HG03558 (cell line): ENCODE data around the gene CUBN.

ENCODE experiments used
- ATAC-seq: cut with Tn5 transposase; IDR thresholded peaks from one replicate; pipeline ENCODE4 v1.9.1; 2021; ENCODE audit warnings: moderate number of reproducible peaks; ENCODE audit not compliant: unreplicated experiment; ENCODE audit errors: extremely low read depth

The CUBN gene

DNA sequence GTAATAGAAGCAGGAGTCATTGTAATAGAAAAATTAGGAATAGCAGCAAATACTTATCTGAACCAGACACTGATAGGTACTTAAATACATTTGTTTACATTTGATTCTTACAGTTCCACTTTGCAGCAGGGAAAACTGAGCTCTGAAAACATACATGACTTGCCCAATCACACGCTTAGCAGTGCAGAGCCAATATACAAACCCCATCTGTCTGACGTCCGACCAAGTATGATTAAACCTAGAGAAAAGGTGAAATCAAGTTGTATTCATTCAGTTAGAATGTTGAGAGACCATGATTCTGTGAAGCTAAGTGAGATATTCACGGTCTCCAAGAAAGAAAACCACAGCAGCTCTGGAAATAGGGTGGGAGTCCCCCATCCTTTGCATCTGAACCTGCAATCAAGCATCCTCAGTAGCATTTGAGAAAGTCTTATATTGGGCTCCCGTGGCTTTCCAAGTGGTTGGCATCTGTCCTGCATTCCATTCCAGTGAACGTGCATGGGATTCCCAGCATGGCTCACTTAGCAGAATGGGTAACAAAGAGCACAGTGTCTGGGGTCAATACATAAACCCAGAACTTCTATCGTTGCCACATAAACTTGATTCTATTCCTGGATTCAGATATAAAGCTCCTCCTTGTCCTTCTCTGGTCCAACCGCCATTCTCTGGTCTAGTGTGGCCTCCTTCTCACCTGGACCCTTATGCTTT, 163.7 kb downstream of the CUBN start:
- no peak for ATAC-seq

DNA sequence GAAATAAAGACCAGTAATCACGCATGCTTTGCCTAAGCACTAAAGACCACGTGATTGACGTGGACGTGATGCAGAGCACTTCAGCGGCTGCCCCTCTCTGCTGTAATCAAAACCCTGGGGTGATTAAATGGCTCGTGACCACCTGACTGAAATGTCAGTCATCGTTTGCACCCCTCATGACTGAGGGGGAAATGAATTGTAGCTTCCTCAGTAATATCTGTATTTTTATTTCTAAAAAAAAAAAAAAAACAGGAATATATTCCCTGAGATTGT, 164.3 kb downstream of the CUBN start:
- ATAC-seq, result no peak

DNA sequence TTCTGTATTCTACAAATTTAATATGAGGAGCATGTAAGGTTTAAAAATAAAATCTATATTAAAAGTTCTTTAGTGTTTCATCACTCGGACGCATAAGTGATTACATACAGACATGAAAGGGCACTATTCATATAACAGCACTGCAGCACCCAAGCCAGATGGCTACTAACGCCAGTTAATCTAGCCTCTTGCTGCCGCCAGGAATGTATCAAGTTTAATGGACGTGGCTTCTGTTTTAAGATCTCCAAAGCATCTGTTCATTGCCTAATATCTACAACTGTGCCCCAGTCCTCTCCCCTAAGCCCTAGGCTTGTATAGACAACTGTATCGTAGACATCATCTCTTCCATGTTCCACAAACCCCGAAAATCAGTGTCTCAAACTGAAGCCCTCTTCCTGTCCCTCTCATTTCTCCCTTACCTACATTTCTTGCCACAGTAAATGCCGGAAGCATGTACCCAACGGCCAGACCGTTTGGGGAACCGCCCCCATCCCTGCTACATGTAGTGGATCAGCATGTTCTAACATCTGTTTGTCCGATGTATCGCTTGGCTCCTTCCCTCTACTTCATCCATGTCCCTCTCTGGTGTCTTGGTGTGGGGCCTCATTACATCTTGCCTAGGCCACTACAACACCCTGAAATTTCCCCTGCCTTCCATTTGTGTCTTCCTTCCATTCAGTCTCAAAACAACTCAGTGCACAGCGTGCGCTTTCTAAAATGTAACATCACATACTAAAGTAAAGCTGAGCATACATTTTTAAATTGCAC, 164.9 kb downstream of the CUBN start:
- ATAC-seq, result no peak

DNA sequence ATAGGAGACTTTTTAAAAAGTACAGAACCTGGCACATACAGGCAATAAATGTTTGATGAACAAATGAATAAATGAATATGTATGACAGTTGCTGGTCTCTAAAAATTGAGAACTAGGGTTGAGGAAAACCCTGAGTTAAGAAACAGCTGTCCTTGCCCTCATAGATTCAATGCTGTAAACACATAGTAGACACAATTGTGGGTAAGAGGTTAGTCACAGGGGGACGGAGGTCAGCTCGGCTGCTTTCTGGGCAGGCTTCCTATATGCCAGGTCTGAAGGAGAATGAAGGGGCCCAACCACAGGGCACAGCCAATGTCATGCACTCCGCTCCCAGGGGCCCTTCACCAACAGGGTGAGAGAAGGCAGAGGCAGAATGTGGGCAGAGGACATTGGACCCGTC, 169.1 kb downstream of the CUBN start:
- no peak for ATAC-seq

DNA sequence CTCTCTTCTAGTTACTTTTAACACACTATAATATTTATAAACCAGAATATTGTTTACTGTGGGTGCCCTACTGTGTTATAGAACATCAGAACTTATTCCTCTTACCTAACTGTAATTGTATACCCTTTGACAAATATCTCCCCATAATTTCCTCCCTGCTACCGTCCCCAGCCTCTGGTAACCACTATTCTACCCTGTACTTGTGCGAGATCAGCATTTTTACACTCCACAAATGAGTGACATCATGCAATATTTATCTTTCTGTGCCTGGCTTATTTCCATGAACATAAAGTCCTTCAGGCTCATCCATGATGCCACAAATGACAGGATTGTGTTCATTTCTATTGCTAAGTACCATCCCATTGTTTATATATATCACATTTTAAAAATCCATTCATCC, 172.6 kb downstream of the CUBN start:
- no peak for ATAC-seq

DNA sequence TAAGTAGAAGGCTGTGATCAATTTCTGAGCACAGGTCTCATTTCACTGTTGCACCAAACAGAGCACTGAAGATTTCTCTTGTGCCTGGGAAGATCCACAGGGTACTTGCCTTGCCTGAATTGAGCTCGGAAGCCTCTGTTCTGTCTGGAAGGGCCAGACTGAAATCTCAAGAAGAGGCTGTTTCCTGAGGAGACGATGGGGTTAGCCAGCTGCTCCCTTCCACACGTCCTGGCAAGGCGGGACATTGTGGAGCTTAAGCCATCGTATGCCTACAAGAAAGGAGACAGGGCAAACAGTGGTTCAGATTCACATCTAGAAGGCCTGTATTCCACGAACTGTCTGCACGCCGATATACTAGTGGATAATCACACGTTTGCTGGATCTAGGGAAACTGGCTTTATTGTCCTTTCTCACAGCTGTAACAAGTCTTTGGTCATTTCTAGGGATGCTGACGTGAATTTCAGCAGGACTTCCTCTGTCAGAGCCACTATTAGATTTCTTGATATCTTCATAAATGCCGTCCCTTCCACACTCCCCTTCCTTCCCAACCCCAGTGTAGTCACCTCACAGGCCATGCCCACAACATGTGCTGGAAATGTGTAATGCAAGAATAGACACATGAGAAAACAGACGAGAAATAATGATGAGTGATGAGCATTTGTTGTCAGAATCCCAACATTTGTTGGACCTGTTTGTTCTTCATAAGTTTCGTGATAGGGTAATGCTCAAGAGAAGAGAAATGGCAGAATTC, 175.2 kb downstream of the CUBN start:
- ATAC-seq, result no peak

DNA sequence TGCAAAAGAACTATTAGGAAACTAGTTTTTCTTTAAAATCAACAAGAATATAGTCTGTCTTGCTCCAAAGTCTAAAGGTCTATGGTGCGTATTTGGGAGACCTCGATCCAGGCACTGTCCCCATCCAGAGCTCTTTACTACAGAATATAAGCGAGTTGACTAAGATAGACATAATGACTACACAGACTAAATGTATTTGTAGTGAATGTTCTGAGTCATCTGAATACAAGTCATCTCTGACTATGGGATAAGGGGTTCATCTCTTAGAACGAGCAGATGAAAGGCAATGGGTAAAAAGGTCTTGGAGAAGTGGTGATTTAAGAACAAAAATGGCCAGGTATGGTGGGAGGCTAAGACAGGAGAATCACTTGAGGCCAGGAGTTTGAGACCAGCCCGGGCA, 176.3 kb downstream of the CUBN start:
- no peak for ATAC-seq

DNA sequence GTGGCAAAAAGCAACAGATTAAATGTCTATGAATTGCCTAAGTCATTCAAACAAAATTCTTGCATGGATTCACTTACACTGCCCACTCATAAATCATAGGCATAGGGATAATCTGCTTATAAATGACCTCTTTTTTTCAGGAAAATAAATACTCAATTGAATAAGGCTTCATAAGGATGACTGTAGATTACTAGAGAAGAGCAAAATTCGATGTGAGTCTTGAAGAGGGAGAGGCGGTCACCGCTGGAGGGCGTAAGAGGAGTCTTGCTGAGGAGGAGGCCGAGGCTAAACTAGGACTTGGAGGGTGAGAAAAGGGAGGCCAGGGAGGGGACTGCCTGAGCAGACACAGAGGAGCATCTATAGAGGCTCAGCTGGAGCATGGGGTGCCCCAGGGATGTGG, 177.0 kb downstream of the CUBN start:
- no peak for ATAC-seq

DNA sequence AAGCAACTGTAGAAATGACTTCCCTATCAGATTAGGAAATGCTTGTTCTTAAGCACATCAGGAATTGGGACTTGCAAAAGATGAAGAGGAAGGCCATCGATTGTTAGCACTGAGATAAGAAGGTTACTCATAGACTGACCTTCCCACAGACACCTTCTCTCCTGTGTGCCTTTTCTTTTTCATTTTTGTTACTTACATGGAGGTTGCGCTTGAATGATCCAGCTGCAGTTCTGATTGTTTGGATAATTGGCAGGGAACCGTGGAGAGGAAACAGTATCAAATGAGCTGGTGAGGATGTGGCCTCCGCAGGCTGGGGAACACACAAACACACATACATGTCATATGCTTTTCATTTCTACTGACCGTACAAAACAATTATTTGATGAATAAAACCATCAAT, 177.5 kb downstream of the CUBN start:
- ATAC-seq, result no peak

DNA sequence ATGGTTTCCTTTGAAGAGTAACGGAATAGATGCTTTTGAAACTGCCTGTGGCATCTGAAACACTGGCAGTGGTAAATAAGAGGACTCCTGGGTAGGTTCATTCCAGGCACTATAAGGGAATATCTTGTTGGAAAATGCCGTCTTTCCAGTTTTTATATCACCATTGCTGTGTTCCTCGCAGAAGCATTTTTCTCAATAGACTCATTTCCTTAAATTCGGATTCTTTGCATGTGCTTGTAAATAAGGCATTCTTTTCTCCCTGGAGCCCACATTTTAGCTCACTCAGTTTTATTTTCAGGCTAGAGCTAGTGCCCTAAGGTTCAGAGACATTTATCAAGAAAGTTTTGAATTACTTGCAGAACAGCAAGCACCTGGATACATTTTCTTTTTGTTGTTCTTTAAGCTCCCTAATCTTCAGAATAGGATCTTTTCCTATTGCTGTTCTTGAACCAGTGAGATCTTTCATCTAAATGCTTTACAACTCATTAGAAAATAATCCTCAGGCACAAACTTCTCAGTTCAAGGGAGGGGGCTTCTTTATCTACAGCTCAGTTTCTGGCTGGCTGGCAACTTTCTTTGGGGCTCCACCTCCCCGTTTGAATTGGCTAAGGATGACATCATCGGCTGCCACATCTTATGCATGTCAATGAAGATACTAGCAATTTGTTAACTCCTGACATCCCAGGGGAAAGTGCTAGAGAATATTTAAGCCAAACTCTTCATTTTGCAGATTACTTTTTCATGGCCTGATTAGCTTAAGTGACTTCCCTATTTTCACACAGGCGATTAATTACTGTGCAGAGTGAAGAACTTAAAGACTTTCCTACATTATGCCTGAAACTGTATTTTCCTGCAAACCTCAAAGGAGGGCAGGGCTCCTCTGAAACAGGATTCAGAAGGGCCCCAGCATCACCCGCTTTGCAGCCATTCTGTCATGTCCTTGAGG, 178.7 kb downstream of the CUBN start:
- ATAC-seq, result no peak

DNA sequence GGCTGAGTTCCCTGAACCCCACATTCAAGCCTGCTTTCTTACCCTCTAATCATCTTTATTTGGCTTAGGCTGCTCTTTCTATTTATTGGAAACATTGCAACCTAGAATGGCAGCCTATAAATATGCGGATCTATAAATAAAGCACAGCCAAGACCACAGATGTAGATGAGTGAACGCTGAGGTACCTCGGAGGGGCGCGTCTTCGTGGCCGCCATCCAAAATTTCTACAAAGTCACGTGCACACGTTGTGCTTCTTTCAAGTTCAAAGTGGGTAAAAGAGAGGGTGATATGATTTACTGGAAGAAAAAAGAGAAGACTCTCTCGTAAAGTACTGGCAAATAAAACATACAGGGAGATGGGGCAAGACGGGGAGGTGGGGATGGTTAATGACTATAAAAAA, 179.8 kb downstream of the CUBN start:
- no peak for ATAC-seq

DNA sequence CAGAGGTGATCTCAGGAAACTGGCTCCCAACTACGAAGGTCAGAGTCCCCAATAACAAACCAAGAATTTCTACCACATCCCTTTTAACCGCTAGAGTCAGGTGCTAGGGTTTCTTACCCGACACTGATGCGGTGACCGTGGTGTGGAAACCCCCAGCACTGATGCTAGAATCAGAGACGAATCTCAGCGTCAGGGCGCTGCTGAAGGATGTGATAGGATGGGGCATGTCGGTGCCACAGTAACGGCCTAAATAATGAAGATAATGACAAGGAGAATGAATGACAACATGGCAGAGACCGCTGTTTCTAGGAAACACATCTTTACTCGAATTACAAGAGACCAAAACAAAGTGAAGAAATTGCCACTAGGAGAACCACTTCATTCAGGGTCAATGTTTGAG, 181.2 kb downstream of the CUBN start:
- no peak for ATAC-seq

DNA sequence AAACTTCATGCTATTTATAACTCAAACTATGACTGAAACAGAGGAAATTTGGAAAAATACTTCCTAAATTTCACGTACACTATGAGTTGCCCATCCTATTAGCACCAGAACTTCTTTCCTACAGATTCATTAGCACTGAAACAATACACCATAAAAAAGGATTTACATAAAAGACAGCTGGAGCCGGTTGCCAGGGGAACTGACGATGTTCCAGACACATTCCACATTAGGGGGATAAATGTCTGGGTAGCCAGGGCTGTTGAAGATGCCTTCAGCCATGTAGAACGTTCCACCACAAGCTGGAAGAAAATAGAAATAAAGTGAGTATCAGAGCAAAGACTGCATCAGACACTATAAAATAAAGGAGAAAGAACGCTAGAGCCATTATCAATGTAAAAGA, 182.5 kb downstream of the CUBN start:
- ATAC-seq, result no peak

DNA sequence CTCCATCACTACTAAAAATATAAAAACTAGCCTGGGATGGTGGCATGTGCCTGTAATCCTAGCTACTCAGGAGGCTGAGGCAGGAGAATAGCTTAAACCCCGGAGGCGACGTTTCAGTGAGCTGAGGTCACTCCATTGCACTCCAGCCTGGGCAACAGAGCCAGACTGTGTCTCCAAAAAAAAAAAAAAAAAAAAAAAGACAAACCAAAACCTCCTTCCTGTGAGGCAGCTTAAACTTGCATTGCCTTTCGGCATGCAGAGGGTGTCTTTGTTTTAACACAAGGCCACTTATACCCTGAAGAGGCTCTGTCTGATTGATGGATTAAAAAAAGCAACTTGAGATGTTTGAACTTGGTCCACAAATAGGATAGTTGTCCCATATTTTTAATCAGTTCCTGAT, 184.0 kb downstream of the CUBN start:
- no peak for ATAC-seq

DNA sequence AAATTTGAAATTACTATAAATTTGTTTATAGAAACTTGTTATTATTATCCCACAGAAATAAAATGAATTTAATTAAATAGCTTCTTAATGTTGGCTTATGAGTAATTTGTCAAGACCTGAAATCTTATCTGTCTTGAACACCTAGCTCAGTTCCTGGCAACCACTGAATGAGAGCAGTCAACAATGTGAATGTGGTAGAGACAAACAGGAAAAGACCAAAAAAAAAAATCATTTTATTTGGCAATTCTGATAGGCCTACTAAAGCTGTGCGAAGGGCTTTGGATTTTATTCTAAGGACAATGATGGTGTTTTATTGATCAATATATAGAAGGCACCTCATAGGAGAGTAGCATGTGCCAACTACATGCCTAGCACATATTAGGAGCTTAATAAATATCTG, 184.6 kb downstream of the CUBN start:
- no peak for ATAC-seq

DNA sequence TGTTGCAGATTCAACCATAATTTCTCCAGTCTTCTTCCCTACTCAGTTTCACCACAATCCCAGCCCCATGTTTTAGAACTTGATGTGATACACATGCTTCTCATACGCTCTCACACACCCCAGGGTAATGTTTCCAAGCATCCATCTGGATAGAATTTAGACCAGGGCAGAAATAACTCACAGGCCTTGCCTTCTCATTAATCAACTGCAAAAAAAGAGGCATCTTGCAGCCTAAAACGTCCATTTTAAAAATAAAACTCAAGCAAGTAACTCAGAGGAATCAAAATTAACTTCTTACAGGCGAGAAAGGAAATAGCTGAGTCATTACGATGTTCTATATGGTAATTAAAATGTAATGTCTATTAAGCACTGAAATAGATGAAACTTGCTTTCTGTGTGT, 185.2 kb downstream of the CUBN start:
- ATAC-seq, result no peak

DNA sequence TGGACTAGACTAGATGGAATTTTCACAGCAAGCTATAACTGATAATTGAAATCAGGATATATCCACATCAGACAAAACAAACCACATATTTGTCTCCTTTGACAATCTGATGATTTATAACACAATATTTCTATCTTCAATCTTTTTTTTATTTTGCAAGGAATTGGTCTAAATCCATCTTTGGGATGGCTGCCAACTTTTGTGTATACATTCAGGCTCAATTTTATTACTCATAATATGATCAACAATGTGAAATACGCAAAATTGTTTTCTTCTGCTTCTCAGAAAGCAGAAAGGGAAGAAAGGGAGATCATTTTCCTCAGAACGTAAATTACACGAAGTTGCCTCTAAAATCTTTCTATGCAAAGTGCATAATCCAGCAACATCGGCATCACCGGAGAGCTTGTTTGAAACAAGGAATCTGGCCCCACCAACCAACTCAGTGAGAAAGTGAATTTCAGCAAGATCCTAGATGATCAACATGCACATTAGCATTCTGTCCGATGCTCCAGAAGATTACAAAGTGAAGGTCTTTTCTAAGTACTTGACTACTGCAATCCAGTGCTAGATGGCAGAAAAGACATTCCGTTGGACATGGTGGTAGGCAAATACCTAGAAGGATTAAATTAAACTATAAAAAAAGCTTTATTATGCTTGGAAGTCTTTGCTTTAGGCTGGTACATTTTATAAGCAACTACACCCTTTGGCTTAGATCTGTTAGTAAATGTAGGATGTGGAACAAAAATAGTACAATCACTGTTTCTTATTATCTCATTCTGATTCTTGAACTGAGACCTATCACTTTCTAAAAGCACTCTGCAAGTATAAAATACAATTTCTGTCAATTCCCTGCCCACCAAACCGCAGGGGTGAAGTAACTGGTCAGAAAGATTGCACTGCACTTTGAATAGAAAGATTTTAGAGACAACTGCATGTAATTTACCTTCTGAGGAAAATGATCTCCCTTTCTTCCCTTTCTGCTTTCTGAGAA, 186.0 kb downstream of the CUBN start:
- no peak for ATAC-seq

DNA sequence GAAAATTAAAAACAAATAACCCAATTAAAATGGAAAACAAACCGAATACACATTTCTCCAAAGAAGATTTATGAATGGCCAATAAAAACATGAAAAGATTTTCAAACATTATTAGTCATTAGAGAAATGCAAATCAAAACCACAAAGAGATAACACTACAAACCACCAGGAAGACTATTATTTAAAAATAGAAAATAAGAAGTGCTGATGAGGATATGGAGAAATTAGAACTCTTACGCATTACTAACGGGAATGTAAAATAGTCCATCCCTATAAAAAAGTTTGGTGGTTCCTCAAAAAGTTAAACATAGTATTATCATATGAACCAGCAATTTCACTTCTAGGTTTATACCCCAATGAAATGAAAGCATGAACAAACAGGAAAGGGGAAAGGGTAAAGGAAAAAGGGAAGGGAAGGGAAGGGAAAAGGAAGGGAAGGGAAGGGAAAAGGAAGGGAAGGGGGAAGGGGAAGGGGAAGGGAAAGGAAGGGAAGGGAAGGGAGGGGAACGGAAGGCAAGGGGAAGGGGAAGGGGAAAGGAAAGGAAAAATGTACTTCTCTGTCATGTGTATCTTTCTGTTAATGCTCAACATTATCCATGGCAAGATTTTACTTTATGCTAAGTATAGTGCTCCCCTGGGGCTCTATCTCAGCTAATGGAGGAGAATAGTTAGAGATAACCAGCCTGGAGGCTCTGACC, 187.1 kb downstream of the CUBN start:
- no peak for ATAC-seq

DNA sequence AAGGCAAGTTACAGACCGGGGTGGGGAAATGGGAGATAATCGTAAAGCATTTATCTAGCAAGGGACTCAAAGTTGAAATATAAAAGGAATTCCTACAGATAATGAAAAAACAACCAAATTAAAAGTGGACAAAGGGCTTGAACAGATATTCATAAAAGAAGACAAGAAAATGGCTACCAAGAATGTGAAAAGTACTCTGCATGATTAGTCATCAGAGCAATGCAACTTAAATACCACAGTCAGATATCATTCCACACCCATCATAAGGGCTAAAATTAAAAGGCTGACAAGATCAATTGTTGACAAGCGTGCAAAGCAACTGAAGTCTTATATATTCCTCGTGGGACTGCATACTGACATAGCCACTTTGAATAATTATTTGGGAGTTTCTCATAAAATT, 187.7 kb downstream of the CUBN start:
- ATAC-seq, result no peak
